H9 (cell line): ENCODE results near the gene VASN. TPM values are rescaled to one million over a fixed set of nuclear protein-coding genes. Genes with fewer than 3 reads are reported as not detected.

Source experiments
- DNase-seq: peaks from one replicate; pipeline ENCODE4 v3.0.0-alpha.2; 2017
- H2AFZ ChIP-seq: one replicate; pipeline ENCODE4 v1.6.1; 2013; ENCODE audit warnings: mild to moderate bottlenecking, low read length, control low read depth, moderate library complexity
- H2AK5ac ChIP-seq: 2 replicates; pipeline ENCODE4 v1.6.1; 2013; ENCODE audit warnings: low read length, control low read depth, mixed read lengths; ENCODE audit not compliant: insufficient read length
- H2BK120ac ChIP-seq: one replicate; pipeline ENCODE4 v1.6.1; 2013; ENCODE audit warnings: low read depth, mild to moderate bottlenecking, low read length, control low read depth, inconsistent platforms; ENCODE audit not compliant: poor library complexity, severe bottlenecking
- H2BK12ac ChIP-seq: 2 replicates; pipeline ENCODE4 v1.6.1; 2013; ENCODE audit warnings: low read length, control low read depth, mixed read lengths, low read depth; ENCODE audit not compliant: insufficient read length
- H2BK15ac ChIP-seq: 2 replicates; pipeline ENCODE4 v1.6.1; 2013; ENCODE audit warnings: low read depth, low read length, control low read depth
- H2BK20ac ChIP-seq: one replicate; pipeline ENCODE4 v1.6.1; 2013; ENCODE audit warnings: low read depth, mild to moderate bottlenecking, low read length, control low read depth, inconsistent platforms; ENCODE audit not compliant: poor library complexity, severe bottlenecking
- H2BK5ac ChIP-seq: 2 replicates; pipeline ENCODE4 v1.6.1; 2013; ENCODE audit warnings: low read length, control low read depth, mixed read lengths; ENCODE audit not compliant: insufficient read length
- H3K14ac ChIP-seq: 2 replicates; pipeline ENCODE4 v1.6.1; 2013; ENCODE audit warnings: low read length, control low read depth; ENCODE audit not compliant: insufficient read depth
- H3K18ac ChIP-seq: 2 replicates; pipeline ENCODE4 v1.6.1; 2013; ENCODE audit warnings: low read depth, mild to moderate bottlenecking, mixed read lengths, low read length, control low read depth; ENCODE audit not compliant: insufficient read length
- H3K23ac ChIP-seq: 2 replicates; pipeline ENCODE4 v1.6.1; 2013; ENCODE audit warnings: low read length, control low read depth, mixed read lengths, low read depth; ENCODE audit not compliant: insufficient read length
- H3K23me2 ChIP-seq: 2 replicates; pipeline ENCODE4 v1.6.1; 2013; ENCODE audit warnings: low read depth, mild to moderate bottlenecking, mixed read lengths, low read length, control low read depth; ENCODE audit not compliant: insufficient read length, poor library complexity, severe bottlenecking
- H3K27ac ChIP-seq: 2 replicates; pipeline ENCODE4 v1.5.1; 2013; ENCODE audit warnings: low read length, control low read depth, mixed read lengths, low read depth; ENCODE audit not compliant: insufficient read length
- H3K27me3 ChIP-seq: 2 replicates; pipeline ENCODE4 v1.6.1; 2013; ENCODE audit warnings: low read length, control low read depth, inconsistent platforms; ENCODE audit not compliant: insufficient read depth
- H3K4ac ChIP-seq: 2 replicates; pipeline ENCODE4 v1.6.1; 2013; ENCODE audit warnings: low read depth, mild to moderate bottlenecking, control low read depth, inconsistent platforms, low read length, moderate library complexity
- H3K4me1 ChIP-seq: 2 replicates; pipeline ENCODE4 v1.6.1; 2013; ENCODE audit warnings: low read length, control low read depth, inconsistent platforms; ENCODE audit not compliant: insufficient read depth
- H3K4me2 ChIP-seq: 2 replicates; pipeline ENCODE4 v1.6.1; 2013; ENCODE audit warnings: low read length, control low read depth, mixed read lengths; ENCODE audit not compliant: insufficient read length, insufficient read depth
- H3K56ac ChIP-seq: 2 replicates; pipeline ENCODE4 v1.6.1; 2013; ENCODE audit warnings: low read depth, mild to moderate bottlenecking, mixed read lengths, low read length, control low read depth; ENCODE audit not compliant: insufficient read length
- H3K79me1 ChIP-seq: 2 replicates; pipeline ENCODE4 v1.6.1; 2013; ENCODE audit warnings: low read depth, mild to moderate bottlenecking, moderate library complexity, low read length, control low read depth, inconsistent platforms; ENCODE audit not compliant: insufficient read depth, poor library complexity, severe bottlenecking
- H3K79me2 ChIP-seq: 2 replicates; pipeline ENCODE4 v1.6.1; 2013; ENCODE audit warnings: low read length, control low read depth, inconsistent platforms; ENCODE audit not compliant: insufficient read depth
- H3K9ac ChIP-seq: 2 replicates; pipeline ENCODE4 v1.6.1; 2013; ENCODE audit warnings: low read length, control low read depth, mixed read lengths; ENCODE audit not compliant: insufficient read length; ENCODE audit errors: extremely low read depth
- H3K9me3 ChIP-seq: one replicate; pipeline ENCODE4 v1.6.1; 2013; ENCODE audit warnings: low read depth, low read length, inconsistent platforms; ENCODE audit not compliant: control insufficient read depth
- H3T11ph ChIP-seq: one replicate; pipeline ENCODE4 v1.6.1; 2013; ENCODE audit warnings: mild to moderate bottlenecking, low read length, control low read depth, inconsistent platforms
- H4K20me1 ChIP-seq: one replicate; pipeline ENCODE4 v1.6.1; 2013; ENCODE audit not compliant: control insufficient read depth, insufficient read length, insufficient read depth
- H4K5ac ChIP-seq: 2 replicates; pipeline ENCODE4 v1.6.1; 2013; ENCODE audit warnings: low read depth, mild to moderate bottlenecking, mixed read lengths, low read length, control low read depth; ENCODE audit not compliant: insufficient read length
- H4K8ac ChIP-seq: replicated peaks from 2 replicates; pipeline ENCODE4 v1.6.1; 2013; ENCODE audit warnings: low read length, control low read depth, mixed read lengths, low read depth; ENCODE audit not compliant: insufficient read length
- H4K91ac ChIP-seq: 2 replicates; pipeline ENCODE4 v1.6.1; 2013; ENCODE audit warnings: low read depth, mild to moderate bottlenecking, moderate library complexity, mixed read lengths, low read length, control low read depth; ENCODE audit not compliant: insufficient read length
- H3K27ac Mint-ChIP-seq, 3 experiments: 2 replicates in 2 of 3; 3 replicates in 1 of 3; pipeline ENCODE4 v1.8.0; 2020 to 2021; ENCODE audit warnings: mixed read lengths in 3 of 3, mild to moderate bottlenecking in 1 of 3, moderate library complexity in 1 of 3
- H3K27me3 Mint-ChIP-seq: 2 replicates; pipeline ENCODE4 v1.8.0; 2021; ENCODE audit warnings: low read depth, mild to moderate bottlenecking, moderate library complexity, mixed read lengths
- H3K36me3 Mint-ChIP-seq, 3 experiments: 2 replicates in 2 of 3; 3 replicates in 1 of 3; pipeline ENCODE4 v1.8.0; 2020 to 2021; ENCODE audit warnings: low read depth in 3 of 3, mixed read lengths in 3 of 3; ENCODE audit not compliant: insufficient read depth in 1 of 3
- H3K4me1 Mint-ChIP-seq, 2 experiments: 2 replicates each; pipeline ENCODE4 v1.8.0; 2020; ENCODE audit warnings: mixed read lengths in 2 of 2
- H3K4me3 Mint-ChIP-seq, 2 experiments: 2 replicates in 1 of 2; 3 replicates in 1 of 2; pipeline ENCODE4 v1.8.0; 2020 to 2021; ENCODE audit warnings: mild to moderate bottlenecking in 2 of 2, mixed read lengths in 2 of 2, moderate library complexity in 1 of 2
- H3K9me3 Mint-ChIP-seq, 2 experiments: 2 replicates in 1 of 2; 3 replicates in 1 of 2; pipeline ENCODE4 v1.8.0; 2020; ENCODE audit warnings: mild to moderate bottlenecking in 2 of 2, mixed read lengths in 2 of 2, moderate library complexity in 1 of 2
- WGBS: extraction: QIAGEN DNeasy Blood & Tissue Kit; methylation state at CpG from one replicate; pipeline ENCODE4 v1.1.7; 2013; ENCODE audit warnings: missing lambda C conversion rate, low lambda C conversion rate, mixed read lengths; ENCODE audit not compliant: insufficient read length; ENCODE audit errors: extremely low coverage; 5-methylcytosine and 5-hydroxymethylcytosine counted together
- total RNA-seq: library from RNA; stranded (reverse); gene quantifications from 2 replicates; pipeline ENCODE4 v1.2.1, GENCODE V29; 2021
- TF ChIP-seq, protein P1 (sequence below): fragments of 200-600 bp; sonication (generic); conservative IDR thresholded peaks from 3 replicates; pipeline ENCODE4 v1.8.0; 2021; ENCODE audit warnings: antibody characterized with exemption, mild to moderate bottlenecking

The VASN gene
- total RNA-seq, 1 experiment from 2014 or later, result 11.0 TPM

DNA sequence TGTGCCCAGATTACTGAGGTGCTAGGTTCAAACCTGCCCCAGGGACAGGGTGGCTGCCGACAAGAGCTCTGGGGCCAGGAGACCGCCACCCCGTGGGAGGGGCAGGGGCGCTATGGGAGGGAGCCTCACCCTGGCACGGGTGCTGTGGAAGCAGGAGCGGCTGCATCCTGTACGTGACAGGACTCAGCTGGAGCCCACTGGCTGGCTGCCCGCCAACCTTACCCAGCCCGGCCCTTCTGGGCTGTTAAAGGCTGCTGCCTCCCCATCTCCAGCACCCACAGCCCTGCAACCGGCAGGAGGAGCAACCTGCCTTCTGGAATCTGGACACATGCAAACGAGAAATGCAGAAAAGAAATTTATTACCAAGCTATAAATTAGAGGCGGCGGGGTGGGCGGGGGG is 31.7 kb upstream of the VASN start:
- Histone ChIP-seq H3K27ac (no peak overlapping the region), H3K4me2 (no peak overlapping the region), H3K4ac (no peak overlapping the region), H3K79me1 (no peaks in the 10 kb centered on the region), H3K23ac (no peak overlapping the region), H2BK15ac (no peak overlapping the region), H4K8ac (no peak overlapping the region), H3K9me3 (no peaks in the 10 kb centered on the region), H3K56ac (no peak overlapping the region), H4K91ac (no peak overlapping the region), H4K20me1 (no peaks in the 10 kb centered on the region), H3K23me2 (no peaks in the 10 kb centered on the region), H2BK20ac (no peak overlapping the region), H2BK120ac (no peak overlapping the region), H2AK5ac (no peak overlapping the region), H2BK5ac (no peak overlapping the region), H3K14ac (no peak overlapping the region), H2AFZ (no peak overlapping the region), H3K79me2 (no peaks in the 10 kb centered on the region), H4K5ac (no peak overlapping the region), H2BK12ac (no peak overlapping the region), H3K4me1 (no peaks in the 10 kb centered on the region), H3K9ac (no peak overlapping the region), H3T11ph (no peak overlapping the region), H3K18ac (no peak overlapping the region), H3K27me3 (no peaks in the 10 kb centered on the region)
- TF ChIP-seq, protein P1, sequence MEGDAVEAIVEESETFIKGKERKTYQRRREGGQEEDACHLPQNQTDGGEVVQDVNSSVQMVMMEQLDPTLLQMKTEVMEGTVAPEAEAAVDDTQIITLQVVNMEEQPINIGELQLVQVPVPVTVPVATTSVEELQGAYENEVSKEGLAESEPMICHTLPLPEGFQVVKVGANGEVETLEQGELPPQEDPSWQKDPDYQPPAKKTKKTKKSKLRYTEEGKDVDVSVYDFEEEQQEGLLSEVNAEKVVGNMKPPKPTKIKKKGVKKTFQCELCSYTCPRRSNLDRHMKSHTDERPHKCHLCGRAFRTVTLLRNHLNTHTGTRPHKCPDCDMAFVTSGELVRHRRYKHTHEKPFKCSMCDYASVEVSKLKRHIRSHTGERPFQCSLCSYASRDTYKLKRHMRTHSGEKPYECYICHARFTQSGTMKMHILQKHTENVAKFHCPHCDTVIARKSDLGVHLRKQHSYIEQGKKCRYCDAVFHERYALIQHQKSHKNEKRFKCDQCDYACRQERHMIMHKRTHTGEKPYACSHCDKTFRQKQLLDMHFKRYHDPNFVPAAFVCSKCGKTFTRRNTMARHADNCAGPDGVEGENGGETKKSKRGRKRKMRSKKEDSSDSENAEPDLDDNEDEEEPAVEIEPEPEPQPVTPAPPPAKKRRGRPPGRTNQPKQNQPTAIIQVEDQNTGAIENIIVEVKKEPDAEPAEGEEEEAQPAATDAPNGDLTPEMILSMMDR, result no peak
- Mint-ChIP-seq H3K4me1 (no peaks in the 10 kb centered on the region), H3K9me3 (peaks cover 9 to 14% of the 10 kb centered on the region in 2 experiments), H3K27ac (no peak overlapping the region; a peak in 1 of 7 replicates), H3K27me3 (peaks cover 4% of the 10 kb centered on the region), H3K36me3 (peaks cover 16 to 34% (median 21%) of the 10 kb centered on the region in 3 experiments), H3K4me3 (no peak overlapping the region)
- DNase-seq, result no peak
- no CpG with 5 or more reads among the region's 14 CpGs for WGBS
